Effector CD8-positive, alpha-beta T cell (primary cell): ENCODE data around the gene ASAP2.
"Not testable (repeated sequence)": the region's sequence is repeated elsewhere in the genome, so short reads cannot be mapped to it uniquely, and the experiment has no call there.

Experiments
- DNase-seq: peaks from one replicate; lab custom pipeline; 2025; lab: John Stamatoyannopoulos, UW

Gene ASAP2

DNA sequence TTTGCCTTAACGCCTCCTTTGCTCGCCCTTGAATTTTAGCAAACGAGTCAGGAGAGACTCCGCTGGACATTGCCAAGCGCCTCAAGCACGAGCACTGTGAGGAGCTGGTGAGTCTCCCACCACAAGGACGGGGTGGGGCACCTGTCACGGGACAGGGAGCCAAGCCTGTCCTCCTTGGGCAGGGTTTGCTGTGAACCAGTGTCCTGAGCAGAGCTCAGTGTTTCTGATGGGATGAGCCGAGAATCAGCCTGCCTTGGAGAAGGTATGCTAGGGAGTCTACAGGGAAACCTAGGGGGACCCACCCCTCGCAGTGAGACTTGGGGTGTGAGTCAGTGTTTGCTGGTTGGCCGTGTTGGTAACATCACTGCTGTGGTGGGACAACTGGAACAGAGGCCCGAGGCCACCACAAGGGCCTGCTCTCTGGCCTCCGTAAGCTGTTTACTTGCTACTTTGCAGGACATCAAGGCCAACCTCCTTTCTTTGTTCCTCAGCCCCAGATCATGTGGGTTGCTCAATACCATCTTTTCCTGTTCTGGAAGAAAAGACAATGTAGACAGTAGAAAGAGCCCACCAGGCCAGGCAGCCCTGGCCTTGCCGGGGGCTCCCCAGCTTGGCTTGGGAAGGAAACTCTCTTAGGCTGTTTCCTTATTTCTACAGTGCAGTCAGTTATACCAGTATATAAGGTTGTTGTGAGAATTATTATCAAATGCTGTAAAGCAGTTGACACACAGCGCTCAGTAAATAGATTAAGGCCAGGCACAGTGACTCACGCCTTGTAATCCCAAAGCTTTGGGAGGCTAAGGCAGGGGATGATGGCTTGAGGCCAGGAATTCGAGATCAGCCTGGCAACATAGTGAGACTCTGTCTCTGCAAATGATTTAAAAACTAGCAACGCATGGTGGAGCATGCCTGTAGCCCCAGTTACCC, 174.4 kb downstream of the ASAP2 start:
- no peak for DNase-seq

DNA sequence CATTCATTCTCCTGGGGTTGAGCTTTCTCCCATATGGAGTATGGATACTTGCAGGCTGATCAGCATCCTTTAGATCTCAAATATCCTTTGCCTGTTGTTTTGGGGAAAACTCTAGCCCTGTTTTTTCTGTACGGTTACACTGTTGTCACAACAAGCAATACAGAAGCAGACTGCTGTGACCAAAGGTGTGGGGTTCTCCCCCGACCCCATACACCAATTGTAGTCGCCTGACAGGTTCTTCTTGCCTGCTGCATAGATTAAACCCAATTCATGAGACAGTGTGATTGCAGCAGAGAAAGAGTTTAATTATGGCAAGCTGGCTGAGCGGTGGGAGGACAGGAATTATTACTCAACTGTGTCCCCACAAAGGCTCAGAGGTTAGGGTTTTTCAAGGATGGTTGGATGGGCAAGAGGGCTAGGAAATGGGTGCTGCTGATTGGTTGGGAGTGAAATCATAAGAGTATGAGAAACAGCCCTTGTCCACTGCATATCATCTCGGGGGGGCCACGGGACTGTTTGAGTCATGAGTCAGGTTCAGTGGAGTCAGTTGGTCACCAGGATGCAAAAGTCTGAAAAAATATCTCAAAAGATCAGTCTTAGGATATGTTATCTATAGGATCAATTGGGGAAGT, 176.1 kb downstream of the ASAP2 start:
- DNase-seq = no peak

DNA sequence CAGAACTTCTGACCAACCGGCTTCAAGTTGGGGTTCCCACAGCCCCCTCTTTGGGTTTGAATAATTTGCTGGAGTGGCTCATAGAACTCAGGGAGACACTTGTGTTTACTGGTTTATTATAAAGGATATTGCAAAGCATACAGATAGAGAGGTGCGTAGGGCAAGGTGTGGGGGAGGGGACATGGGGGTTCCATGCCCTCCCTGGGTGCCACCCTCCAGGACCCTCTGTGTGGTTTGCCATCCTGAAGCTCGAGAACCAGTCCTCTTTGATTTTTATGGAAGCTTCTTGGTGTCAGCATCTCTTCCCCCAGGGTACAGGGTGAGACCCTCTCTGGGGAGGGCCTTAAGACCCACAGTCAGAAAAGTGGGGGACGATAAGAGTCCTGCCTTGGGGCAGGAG, 177.9 kb downstream of the ASAP2 start:
- no peak for DNase-seq

DNA sequence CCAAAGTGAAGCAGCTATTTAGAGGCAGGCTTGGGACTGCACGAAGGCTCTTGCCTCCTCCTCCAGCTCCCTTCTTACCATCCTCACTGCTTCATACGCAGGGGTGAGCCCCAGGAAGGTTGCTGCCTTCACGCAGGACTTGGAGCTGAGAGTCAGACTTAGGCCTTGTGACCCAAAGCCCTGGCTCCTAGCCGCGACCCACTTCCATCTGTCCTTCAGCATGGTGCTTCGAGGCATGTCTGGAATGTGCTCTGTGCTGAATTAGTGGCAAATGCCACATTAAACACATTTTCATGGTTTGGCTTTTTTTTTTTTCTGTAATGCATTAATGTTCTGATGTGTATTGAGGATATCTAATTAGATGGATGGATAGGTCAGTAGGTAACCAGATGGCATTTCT, 179.2 kb downstream of the ASAP2 start:
- no peak for DNase-seq

DNA sequence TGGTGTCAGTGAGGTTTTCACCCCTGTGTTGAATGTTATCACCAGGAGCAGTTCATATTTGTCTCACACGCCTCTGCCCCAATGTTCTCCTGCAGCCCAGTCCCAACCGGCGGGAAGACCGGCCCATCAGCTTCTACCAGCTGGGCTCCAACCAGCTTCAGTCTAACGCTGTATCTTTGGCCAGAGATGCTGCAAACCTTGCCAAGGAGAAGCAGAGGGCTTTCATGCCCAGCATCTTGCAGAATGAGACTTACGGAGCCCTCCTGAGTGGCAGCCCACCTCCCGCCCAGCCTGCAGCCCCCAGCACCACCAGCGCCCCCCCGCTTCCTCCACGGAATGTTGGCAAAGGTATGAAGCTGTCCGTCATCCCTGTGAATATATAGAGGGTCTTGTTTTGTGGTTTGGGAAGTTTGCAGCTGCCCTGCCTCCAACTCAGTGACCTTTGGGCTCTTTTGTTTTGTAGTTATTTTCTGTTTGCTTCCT, 181.6 kb downstream of the ASAP2 start:
- no peak for DNase-seq

DNA sequence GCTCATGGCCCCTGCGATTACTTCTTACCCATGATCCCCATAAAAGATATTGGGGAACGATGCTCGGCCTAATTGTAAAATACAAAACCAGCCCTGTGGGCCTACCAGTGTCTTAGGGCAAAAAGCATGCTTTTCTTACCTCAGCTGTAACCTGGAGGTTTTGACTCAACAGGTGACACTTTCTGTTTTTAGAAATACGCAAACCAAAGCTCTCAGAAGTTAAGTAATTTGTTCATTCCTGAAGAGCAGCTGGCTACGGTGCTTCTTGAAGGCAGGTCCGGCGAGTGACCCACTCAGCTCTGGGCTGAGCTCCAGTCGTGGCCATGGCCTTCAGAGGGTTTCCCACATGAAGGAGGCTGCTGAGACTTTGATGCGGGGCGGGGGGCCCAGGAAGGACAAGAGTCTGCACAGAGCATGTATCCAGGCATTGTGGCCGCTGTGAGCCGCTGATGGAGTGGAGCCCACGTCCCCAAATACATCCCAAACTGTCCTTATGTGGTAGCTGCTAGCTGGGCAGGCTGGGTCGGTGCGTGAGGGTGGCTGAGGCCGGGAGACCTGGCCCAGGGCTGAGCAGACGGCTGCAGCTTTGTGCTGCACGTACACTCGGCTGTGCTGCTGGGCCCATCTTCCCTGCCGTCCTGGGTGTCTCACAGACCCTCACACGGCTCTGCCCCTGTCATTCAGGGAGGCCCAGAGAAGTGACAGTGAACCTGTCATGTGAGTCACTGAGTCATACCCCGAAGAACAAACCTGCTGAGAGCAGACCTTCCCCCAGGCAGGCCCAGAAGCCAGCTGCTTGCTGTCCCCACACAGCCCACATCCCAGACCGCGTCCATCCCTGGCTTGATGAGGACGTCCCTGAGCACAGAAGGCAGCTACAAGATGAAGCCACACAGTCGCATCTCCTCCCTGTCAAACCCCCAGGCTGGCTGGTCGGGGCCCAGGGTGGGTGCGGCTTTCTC, 182.6 kb downstream of the ASAP2 start:
- no peak for DNase-seq

DNA sequence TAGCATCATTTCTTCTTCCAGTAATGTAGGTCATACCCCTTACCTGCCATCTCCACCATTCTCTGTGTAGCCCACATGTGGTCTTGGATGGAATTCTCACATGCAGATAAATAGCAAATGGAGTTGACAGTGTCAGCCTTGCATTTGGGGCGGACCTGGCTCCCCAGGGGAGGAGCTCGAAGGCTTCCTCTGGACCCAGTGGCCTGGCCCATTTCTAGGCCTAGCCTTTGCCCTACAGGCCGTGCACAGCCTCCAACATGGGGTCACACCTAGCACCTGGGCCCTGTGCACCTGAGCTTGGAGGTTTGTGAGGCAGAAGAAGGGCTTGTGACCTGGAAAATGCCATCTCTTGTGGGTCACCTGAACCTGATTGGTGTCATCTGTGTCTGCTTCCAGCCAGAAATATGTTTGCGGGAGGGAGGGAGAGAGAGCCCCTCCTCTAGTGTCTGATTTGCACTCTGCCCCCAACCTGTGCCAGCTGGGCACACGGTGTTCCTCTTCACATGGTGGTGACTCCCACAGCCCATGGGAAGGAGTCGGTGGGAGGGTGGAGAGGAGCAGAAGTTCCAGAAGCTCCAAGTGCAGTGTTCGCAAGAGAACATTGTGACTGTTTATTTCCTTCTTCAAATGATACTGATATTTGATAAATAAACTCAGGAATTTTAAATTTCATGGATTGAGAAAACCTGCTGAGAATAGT, 183.7 kb downstream of the ASAP2 start:
- DNase-seq = no peak

DNA sequence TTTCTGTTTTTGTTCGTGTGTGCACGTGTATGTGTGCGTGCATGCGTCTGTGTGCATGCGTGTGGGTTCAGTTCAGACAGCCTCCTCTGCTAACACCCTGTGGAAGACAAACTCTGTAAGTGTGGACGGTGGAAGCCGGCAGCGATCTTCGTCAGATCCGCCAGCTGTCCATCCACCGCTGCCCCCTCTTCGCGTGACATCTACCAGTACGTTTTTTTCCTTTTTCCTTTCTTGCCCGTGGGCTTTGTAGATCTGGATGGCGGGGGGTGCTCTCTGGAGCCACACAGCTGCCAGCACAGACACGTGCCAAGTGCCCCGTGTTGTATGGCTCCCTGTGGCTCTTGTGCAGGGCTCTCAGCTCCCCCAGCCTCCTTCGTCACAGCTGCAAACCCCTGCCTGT, 184.4 kb downstream of the ASAP2 start:
- no peak for DNase-seq

DNA sequence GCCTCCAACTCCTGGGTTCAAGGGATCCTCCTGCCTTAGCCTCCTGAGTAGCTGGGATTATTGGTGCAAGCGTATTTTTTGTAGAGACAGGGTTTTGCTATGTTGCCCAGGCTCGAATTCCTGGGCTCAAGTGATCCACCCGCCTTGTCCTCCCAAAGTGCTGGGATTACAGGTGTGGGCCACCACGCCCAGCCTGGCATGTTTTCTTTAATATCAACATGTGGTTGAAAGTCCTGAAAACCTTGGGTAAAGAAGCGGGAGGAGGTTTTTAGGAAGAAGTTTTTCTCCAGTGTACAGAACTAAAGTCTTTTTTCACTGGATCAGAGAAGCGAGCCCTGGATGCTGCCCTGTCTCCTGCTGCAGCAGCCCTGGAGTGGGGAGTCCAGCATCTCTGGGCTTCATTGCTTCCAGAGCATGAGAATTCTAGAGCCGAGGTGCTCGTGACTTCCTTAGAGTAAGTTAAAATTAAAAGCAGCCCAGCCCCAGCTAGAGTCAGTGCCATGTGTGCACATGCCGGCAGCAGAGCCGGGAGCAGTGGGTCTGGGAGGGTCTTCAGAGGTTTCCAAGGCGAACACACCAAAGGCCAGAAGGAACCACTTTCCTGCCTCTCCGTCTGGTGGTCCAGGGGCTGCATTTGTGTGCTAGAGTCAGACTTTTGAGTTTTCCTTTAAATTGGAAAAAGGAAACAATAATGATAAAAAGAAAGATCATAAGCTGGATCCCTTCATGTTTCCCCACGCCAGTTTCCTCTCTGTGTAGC, 185.5 kb downstream of the ASAP2 start:
- DNase-seq = no peak

DNA sequence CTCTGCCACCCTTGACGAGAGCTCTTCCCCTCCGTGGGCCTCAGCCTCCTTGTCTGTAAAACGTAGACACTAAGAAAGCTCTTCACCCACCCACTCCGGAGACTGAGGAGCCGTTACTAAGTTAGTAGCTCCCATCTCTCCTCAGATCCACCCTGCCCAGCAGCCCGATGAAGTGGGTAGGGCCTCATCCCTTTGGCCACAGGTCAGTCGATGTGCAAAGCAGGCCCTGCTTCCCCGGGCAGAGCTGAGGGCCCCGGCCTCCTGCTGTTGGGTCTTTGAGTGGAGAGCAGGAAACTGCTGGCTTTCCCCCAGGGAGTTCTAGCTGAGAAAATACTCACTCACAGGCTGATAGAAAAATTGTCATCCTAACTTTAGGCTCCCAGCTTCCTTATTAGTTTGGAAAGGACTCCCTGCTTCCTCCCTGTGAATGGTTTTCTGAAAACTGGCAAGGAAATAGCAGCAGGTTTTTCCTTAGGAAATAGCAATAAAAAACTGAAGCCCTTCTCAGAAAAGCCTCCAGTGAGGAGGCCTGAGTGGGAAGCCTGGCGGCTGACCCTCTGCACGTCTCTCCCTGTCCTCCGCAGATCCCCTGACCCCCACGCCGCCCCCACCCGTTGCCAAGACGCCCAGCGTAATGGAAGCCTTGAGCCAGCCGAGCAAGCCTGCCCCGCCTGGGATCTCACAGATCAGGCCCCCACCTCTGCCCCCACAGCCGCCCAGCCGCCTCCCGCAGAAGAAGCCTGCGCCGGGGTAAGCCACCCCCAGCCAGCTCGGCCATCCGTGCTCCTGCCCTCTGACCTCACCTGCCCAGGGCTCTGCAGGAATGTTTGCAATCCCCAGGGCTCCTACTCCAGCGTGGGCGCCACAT, 186.5 kb downstream of the ASAP2 start:
- DNase-seq = no peak

DNA sequence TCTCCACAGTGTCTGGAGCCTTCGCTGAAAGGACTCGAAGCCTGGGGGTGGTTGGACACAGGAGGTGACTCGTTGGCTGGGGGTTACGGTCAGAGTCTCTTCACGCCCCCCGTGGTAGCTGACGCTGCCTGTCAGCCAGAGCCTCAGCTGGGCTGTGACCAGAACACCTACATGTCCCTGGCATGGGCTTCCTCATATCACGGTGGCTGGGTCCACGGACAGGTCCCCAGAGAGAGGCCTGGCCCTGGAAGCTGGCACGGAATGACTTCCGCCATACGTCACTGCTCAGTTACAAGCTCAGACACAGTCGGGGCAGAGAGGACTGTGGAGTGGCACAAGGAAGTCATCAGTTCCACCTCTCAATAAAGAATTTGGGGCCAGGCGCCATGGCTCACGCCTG, 188.2 kb downstream of the ASAP2 start:
- no peak for DNase-seq

DNA sequence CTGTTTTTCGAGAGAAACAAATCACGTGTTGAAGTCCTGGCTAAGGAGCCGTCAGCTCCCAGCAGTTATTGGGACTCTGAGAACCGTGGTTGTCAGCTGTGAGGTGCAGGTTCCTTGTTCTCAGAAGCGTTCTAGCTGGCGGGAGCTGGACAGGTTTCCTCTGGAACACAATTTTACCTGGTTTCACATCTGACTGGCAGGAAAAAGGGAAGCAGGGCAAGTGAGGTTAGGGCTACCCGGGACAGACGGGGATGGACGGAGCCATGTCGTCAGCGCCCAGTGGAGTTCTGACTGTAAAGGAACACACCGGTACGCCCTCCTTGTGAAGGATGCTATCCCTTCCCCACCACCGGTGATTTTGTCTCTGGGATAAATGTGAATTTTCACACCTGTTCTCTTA, 190.6 kb downstream of the ASAP2 start:
- DNase-seq = no peak

DNA sequence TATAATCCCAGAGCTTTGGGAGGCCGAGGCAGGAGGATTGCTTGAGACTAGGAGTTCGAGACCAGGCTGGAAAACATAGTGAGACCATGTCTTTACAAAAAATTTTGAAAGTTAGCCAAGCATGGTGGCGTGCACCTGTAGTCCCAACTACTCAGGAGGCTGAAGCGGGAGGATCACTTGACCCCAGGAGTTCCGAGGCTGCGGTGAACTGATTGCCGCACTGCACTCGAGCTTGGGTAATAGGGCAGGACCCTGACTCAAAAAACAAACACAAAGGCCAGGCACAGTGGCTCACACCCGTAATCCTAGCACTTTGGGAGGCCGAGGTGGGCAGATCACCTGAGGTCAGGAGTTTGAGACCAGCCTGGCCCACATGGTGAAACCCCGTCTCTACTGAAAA, 191.6 kb downstream of the ASAP2 start:
- not testable (repeated sequence) for DNase-seq

DNA sequence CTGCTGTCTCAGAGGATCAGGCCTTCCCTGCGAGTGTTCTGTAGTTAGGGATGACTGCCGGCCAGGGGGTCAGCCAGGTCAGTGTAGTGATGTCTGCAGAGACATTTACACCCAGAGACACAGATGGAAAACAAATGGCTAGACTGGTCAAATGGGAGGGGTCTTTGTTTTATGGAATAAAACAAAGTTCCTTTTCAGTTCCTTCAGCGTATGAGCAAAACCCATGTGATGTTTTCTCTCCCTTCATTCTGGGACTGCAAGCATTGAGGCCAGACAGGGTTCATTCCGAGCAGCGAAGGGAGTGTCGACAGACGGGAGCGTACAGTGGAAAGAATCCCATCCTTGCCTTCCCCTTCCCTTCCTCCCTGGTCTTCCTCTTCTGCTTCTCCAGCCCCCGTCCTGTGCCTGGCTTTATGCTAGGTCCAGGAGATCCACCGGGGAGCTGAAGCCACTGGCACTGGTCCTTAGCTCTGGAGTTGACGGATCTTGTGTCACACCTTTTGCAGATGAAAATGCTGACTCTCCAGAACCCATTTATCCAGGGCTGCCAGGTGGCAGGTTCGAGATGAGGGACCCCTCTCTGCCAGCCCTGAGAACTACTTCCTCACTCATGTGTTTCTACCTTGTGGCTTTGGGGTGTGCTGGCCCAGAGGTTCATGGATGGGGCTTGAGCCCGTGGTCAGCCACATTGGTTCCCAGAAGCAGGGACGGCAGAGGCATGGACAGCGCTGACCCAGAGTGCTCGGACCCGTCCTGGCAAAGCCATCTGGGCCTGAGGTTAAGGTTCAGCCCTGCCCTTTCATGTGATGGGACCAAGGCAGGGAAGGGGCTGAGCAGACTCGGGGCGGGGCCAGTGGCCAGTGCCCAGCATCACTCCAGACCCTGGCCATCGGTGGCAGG, 192.5 kb downstream of the ASAP2 start:
- DNase-seq = no peak

DNA sequence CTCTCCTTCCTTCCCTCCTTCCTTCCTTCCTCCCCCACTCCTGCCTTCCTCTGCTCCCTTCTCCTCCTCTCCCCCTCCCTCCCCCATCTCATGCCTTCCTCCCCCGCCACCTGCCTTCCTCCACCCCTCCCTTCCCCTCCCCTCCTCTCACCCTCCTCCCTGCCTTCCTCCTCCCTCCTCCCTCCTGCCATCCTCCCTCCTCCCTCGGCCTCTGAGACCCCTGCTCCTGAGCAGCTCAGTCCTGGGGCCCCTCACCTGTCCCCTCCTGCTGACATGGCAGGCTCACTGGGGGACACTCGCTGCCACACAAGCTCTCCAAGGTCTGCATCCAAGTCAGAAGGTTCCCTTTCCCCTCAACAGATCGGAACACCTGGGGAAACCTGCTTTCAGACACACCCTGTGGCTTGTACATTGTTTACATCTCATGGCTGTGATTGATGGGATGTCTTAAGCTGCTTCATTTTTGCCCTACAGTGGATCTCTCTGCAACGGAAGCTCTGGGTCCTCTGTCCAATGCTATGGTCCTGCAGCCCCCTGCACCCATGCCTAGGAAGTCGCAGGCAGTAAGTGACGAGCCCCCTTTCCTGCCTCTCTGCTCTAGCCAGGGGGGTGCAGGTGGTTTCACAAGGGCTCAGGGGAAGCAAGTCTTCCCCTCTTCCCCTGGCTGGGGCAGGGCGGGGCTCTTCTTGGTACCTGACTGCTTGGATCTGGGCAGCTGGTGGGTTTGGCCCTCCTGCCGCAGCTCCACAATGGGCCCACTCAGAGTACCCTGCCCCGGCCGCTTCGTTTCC, 193.9 kb downstream of the ASAP2 start:
- no peak for DNase-seq

DNA sequence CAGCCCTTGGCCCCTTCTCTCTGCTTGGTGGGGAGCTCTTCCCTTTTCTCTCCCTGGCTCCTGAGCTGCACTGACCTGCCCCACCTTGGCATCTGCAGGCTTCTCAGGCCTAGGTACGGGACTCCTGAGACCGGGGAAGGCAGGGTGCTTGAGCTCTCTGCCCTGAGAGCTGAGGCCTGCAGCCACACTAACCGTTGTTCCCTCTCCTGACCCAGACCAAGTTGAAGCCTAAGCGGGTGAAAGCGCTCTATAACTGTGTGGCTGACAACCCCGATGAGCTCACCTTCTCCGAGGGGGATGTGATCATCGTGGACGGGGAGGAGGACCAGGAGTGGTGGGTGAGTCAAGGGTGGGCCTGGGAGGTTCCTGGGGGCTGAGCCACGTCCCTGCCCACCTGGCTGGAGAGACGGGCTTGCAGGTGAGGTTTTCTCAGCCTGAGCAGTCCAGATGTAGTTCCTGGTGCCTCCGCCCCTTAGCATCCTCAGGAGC, 194.5 kb downstream of the ASAP2 start:
- DNase-seq = no peak

DNA sequence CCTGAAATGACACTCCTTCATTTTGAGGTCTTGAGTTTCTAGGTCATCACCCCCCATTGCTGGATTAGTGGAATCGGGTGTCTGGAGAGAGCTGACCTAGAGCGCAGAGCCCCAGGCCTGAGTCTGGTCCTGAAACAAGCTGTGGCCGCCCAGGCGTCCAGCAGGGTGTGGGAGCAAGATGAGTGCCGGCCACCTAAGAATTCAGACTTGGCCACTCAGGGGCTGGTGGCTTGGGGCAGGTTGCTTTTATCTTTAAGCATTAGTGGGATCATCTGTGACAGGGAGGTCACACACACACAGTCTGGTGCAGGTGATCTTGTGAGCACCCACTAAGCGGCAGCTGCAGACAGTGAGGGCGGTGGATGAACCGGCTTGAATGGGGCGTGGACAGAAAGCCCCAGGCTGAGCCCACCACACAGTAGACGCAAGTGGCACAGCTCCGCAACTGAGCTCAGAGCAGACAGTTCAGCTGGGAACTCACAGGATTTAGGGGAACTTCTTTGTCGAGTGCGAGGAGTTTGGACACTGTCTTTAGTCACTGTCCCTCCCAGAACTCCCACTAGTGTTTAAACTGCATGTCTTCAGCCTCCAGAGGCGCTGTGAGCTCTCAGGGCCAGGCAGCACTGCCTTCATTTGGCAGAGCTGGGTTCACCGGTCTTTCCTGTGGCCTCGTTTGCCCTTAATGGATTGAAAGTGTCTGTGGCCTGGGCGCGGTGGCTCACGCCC, 195.2 kb downstream of the ASAP2 start:
- no peak for DNase-seq
